Heart left ventricle (tissue), 13 donors: Measurements from ENCODE around the gene OTUD6A.

Experiments
- POLR2A ChIP-seq, 2 donors: fragments of 450-650 bp; IDR thresholded peaks; one replicate each; pipeline ENCODE4 v1.6.1; 2017; ENCODE audit warnings: antibody characterized with exemption in 2 of 2, mild to moderate bottlenecking in 2 of 2, moderate library complexity in 2 of 2
- TF ChIP-seq, protein P1 (sequence below), 12 donors: fragments of 200-600 bp; sonication (generic) in 4 of 12; IDR thresholded peaks; one replicate each; pipeline versions ENCODE4 v1.5.0 to v1.8.0; 2018 to 2022; ENCODE audit warnings: antibody characterized with exemption in 12 of 12, mild to moderate bottlenecking in 5 of 12
- donor health status: ischemic (EF 13 %, LVEDD 7.1; RV severe dilation, severe dysfunction).
- donor health status: DM: no; HTN: yes; CAD: no.
- donor health status: DM: no; HTN: no; CAD: no.
- donor health status: ischemic (EF 25% LVEDD 6.9; RV normal size, moderate dysfunction).
- donor health status: ischemic (EF 25% LVEDD 5.7; RV mildly dilated, moderate dysfunction).
- donor health status: ischemic (EF 35%, LVEDD 5.7; RV mildly dilated, moderate dysfunction).
- donor health status: nonischemic (EF 11% LVEDD 7.7; RV severe dilation, severe dysfunction).
- donor health status: DM: yes; HTN: yes; CAD: no.
- donor health status: PGD.
- donor health status: ischemic (EF 29% LVEDD 5.4; RV normal size, mild dysfunction).
- donor health status: nonischemic (EF 23%, LVEDD 6.1; RV moderate dilation, normal function).

DNA sequence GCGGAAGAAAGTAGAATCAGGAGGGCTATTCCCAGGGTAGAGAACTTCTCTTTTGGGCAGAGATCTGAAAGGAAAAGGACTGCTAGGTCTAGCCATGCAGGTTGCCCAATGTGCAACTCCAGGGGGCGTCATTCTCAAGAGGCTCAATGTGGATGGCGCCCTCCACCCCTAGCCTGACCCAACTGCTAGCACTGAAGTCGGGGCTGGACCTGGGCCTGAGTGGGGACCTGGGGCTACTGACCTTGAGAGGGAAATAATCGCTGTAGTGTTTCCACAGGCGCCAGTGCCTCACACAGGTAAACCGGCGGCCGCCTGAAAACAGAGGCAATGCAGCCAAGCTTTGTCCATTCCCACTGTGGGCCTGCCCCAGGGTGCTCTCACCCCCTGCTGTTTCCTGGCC lies 18.6 kb upstream of the OTUD6A start:
- TF ChIP-seq, protein P1, sequence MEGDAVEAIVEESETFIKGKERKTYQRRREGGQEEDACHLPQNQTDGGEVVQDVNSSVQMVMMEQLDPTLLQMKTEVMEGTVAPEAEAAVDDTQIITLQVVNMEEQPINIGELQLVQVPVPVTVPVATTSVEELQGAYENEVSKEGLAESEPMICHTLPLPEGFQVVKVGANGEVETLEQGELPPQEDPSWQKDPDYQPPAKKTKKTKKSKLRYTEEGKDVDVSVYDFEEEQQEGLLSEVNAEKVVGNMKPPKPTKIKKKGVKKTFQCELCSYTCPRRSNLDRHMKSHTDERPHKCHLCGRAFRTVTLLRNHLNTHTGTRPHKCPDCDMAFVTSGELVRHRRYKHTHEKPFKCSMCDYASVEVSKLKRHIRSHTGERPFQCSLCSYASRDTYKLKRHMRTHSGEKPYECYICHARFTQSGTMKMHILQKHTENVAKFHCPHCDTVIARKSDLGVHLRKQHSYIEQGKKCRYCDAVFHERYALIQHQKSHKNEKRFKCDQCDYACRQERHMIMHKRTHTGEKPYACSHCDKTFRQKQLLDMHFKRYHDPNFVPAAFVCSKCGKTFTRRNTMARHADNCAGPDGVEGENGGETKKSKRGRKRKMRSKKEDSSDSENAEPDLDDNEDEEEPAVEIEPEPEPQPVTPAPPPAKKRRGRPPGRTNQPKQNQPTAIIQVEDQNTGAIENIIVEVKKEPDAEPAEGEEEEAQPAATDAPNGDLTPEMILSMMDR (IDR thresholded peaks at IDR 0.05) = no peak
- no peak for TF ChIP-seq POLR2A (IDR thresholded peaks at IDR 0.05)
